HG02943 (cell line): Measurements from ENCODE around the gene UBQLN2.
A peak's percentile ranks its signal among the peaks of the same experiment; 100 is the strongest.
"Not testable (repeated sequence)": the region's sequence is repeated elsewhere in the genome, so short reads cannot be mapped to it uniquely, and the experiment has no call there.

Experiments
- ATAC-seq: cut with Tn5 transposase; IDR thresholded peaks from one replicate; pipeline ENCODE4 v1.9.1; 2021; ENCODE audit warnings: mild to moderate bottlenecking, low read depth, moderate library complexity; ENCODE audit not compliant: unreplicated experiment

UBQLN2 gene

GRCh38 chrX:56563231-56564161 is at the start of gene UBQLN2:
Gene UBQLN2 (plus strand): TSS chrX:56563627. CDS start chrX:56563874, 247 bp downstream.
- ATAC-seq: peak; percentile 75

GRCh38 chrX:56519642-56520041 is 43.8 kb upstream of the UBQLN2 start:
- no peak for ATAC-seq

GRCh38 chrX:56529482-56530007 is 33.9 kb upstream of the UBQLN2 start:
- not testable (repeated sequence) for ATAC-seq

- ATAC-seq: no peak
Observed at GRCh38 chrX:56530011-56530410, 33.4 kb upstream of the UBQLN2 start.

- no peak for ATAC-seq
Observed at GRCh38 chrX:56550667-56551066, 12.8 kb upstream of the UBQLN2 start.

- ATAC-seq: no peak
Observed at GRCh38 chrX:56554870-56555269, 8.6 kb upstream of the UBQLN2 start.

- ATAC-seq: no peak
Observed at GRCh38 chrX:56557376-56557929, 6.0 kb upstream of the UBQLN2 start.

- ATAC-seq: peak; percentile 8
Observed at GRCh38 chrX:56564164-56564885, 898 bp downstream of the UBQLN2 start.

- no peak for ATAC-seq
Observed at GRCh38 chrX:56564921-56565840, 1.8 kb downstream of the UBQLN2 start.

- ATAC-seq: no peak
Observed at GRCh38 chrX:56569378-56570057, 6.1 kb downstream of the UBQLN2 start.

- ATAC-seq: no peak
Observed at GRCh38 chrX:56572975-56573374, 9.5 kb downstream of the UBQLN2 start.

GRCh38 chrX:56574861-56575260 is 11.4 kb downstream of the UBQLN2 start:
- ATAC-seq: no peak

- no peak for ATAC-seq
Observed at GRCh38 chrX:56576721-56577120, 13.3 kb downstream of the UBQLN2 start.

- ATAC-seq: no peak
Observed at GRCh38 chrX:56588397-56589188, 25.2 kb downstream of the UBQLN2 start.

- ATAC-seq: not testable (repeated sequence)
Observed at GRCh38 chrX:56591830-56592229, 28.4 kb downstream of the UBQLN2 start.

- ATAC-seq: no peak
Observed at GRCh38 chrX:56600141-56600540, 36.7 kb downstream of the UBQLN2 start.

- no peak for ATAC-seq
Observed at GRCh38 chrX:56600987-56601386, 37.6 kb downstream of the UBQLN2 start.

- ATAC-seq: no peak
Observed at GRCh38 chrX:56615282-56615681, 51.9 kb downstream of the UBQLN2 start.
